Activated CD8-positive, alpha-beta memory T cell treated with anti-CD3 and anti-CD28 coated beads, Interleukin-2, amount 50 U/mL, for 24 hours (primary cell): ENCODE data around the gene FLVCR2.

ENCODE experiments used
- DNase-seq: peaks from one replicate; pipeline ENCODE4 v3.0.0-alpha.2; 2020; ENCODE audit errors: extremely low read depth

The FLVCR2 gene

DNA sequence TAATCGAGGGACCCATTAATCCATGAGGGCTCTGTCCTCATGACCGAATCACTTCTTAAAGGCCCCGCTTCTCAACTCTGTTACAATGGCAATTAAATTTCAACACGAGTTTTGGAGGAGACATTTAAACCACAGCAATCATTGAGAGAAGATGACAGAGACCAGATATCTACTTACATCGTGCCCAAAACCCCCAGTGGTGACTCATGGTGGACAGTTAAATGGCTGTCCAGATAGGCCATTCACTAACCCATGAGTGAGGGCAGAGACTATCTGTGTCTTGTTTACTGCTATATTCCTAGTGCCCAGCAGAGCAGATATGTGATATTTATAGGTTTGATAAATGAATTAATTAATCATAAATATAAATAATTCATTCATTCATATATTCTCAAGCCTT lies 20.0 kb upstream of the FLVCR2 start:
- DNase-seq, result no peak

DNA sequence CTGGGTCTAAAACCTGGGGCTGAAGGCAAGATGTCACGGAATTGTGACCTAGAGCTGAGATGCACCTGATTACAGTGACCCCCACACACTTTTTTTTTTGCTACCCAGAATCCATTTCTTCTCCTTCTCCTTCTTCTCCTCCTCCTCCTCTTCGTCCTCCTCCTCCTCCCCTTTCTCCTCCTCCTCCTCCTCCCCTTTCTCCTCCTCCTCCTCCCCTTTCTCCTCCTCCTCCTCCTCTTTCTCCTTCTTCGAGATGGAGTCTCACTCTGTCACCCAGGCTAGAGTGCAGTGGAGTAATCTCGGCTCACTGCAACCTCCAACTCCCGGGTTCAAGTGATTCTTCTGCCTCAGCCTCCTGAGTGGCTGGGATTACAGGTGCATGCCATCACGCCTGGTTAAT lies 19.4 kb upstream of the FLVCR2 start:
- no peak for DNase-seq

- DNase-seq, result no peak
These were observed 18.8 kb upstream of the FLVCR2 start for GRCh38 chr14:75559451-75560222.

GRCh38 chr14:75561013-75561432 lies 17.4 kb upstream of the FLVCR2 start:
- DNase-seq, result no peak

- peak; percentile 42 for DNase-seq
These were observed 16.3 kb upstream of the FLVCR2 start for GRCh38 chr14:75562089-75562488.

- no peak for DNase-seq
These were observed 15.9 kb upstream of the FLVCR2 start for GRCh38 chr14:75562489-75562888.

- DNase-seq, result no peak
These were observed 14.5 kb upstream of the FLVCR2 start for GRCh38 chr14:75563931-75564330.

DNA sequence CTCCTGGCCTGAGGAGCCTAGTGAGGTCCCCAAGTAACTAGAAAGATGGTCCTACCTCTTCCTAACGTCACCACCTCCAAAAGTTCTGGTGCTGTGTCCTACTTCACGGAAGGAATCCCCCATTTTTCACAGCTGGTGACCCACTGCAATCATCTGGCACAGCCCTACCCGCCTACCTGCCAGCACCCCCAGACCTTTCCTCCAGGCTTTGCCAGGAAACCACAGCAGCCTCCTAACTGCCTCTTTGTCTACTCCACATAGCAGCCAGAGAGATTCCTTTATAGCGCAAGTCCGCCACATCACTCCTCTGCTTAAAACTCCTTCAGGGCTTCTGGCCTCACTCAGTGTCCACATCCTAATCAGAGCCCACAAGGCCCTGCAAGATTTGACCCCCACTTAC lies 13.4 kb upstream of the FLVCR2 start:
- no peak for DNase-seq

DNA sequence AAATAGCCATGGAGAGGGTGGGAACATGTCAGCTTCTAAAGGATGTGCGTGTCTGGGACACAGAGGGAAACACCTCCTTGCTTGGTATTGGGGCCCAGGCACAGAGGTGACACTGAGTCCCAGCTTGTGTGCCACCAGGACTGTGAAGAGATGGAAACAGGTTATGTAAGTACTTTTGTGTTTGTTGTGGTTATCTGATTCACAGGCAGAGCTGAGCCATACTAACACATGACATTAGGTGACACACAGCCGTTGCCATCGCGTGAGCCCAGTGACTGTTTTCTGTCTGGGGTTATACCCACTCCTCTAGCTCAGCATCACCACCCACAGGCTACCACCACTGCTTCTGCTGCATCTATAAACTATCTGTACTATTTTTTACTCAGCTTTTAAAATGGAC lies 12.1 kb upstream of the FLVCR2 start:
- peak; percentile 68 for DNase-seq

- DNase-seq, result no peak
These were observed 11.7 kb upstream of the FLVCR2 start for GRCh38 chr14:75566752-75567151.

DNA sequence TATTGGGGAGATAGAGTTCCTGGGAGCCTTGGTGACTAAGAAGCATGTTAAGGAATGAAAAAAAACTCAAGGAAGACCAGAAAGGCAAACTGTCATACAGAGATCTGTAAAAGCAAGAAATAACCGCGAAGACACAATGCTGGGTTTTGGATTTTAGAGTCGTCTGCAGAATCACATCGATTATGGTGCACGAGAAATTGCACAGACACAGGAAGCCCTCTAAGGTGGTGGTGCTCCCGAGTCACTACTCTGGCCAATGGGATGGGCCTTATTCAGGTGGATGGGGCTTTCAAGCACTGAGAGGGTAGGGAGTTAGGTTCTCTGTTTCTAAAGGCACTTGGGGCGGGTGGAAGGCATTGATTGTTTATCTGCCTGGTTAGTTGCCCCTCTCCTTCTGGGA lies 10.3 kb upstream of the FLVCR2 start:
- DNase-seq, result no peak

DNA sequence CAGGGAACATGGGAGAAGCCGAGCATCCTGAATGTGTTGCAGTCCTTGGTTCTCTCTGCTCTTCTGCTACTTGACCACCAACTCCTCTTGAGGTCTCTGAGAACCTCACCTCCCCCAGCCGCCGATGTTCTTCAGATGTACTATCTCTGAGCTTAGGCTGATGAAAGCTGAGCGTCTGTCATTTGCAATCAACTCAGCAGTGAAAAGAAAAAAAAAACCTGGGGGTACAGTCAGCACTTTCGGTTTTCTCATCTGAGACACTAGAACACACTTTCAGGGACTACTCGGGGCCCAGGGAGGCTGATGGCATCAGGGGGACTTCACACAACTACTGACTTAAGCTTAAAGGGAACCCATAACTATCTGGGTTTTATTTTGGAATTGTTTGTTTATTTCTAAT lies 9.6 kb upstream of the FLVCR2 start:
- no peak for DNase-seq

- no peak for DNase-seq
These were observed 7.6 kb upstream of the FLVCR2 start for GRCh38 chr14:75570797-75571196.

DNA sequence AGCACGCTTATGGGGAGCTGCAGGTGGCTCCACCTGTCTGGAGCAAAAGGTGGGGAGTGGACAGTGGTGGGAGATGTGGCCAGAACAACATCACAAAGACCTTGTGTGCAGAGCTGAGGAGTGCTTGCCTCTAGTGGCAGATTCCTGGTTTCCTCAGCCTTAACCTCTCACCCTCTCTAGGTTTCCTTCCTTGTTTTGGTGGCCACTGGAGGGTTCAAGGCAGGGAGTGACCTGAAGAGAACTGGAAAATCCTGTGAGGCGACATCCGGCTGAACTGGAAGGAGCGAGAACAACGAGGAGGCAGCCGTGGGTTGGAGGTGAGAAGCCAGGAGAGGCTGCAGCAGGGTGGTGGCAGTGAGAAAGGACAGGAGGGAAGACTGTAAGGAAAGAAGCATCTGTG lies 6.3 kb upstream of the FLVCR2 start:
- no peak for DNase-seq

GRCh38 chr14:75577090-75577489 lies 1.3 kb upstream of the FLVCR2 start:
- DNase-seq, result no peak

- peak; percentile 44 for DNase-seq
These were observed 705 bp upstream of the FLVCR2 start for GRCh38 chr14:75577729-75578101.

- DNase-seq, result no peak
These were observed 442 bp downstream of the FLVCR2 start for GRCh38 chr14:75578786-75579337.

DNA sequence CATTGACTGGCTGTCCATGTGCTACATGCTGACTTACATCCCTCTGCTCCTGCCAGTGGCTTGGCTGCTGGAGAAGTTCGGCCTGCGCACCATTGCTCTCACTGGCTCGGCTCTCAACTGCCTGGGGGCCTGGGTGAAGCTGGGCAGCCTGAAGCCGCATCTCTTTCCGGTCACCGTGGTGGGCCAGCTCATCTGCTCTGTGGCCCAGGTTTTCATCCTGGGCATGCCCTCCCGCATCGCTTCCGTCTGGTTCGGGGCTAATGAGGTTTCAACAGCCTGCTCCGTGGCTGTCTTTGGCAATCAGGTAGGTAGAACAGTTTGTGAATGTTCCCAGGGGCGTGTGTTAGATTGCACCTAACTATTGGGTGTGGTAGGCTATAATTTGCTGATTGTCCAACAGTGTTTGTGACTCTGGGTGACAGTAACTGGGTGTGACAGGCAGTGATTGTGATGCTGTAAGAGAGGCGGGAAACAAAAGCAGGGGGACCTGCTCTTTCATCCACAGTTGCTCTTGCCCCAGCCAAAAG lies 981 bp downstream of the FLVCR2 start:
- no peak for DNase-seq

DNA sequence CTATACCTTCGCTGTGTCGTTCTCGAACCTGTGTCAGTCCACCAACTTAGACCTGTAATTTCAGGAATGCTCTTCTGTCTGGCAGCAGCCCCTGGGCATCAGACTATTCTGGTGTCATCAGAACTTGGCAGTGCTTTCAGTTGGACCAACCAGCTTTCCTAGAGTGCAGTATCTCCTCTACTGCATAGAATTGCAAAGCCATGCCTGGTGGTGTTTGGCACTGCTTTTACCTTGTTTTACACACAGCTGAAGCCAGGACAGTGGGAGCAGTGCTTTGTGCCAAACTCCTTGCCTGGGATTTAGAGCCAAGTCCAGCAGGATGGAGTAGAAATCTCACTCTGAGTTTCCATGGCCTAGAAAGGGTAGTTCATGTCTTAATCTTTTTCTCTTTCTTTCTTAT lies 1.5 kb downstream of the FLVCR2 start:
- no peak for DNase-seq

DNA sequence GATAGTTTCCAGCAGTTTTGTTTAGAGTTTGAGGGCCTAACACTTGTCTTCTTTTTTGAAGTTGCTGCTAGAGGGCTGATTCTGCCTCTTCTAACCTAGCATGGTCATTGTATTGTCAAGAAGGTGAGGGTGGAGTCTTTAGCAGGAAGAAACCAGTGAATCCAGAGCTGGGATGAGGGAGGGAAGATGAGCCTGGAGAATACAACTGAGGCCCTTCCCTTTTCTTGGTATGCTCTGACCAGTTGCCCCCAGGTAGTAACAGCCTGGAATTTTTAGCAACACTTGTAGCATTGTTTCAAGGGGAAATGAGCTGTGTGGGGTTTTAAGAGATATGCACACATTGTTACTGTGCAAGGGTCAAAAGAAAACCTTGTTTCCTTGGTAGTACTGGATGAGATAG lies 9.0 kb downstream of the FLVCR2 start:
- DNase-seq, result no peak

- DNase-seq, result no peak
These were observed 11.5 kb downstream of the FLVCR2 start for GRCh38 chr14:75589931-75590330.

GRCh38 chr14:75591331-75591946 lies 13.0 kb downstream of the FLVCR2 start:
- DNase-seq, result no peak

GRCh38 chr14:75591987-75592575 lies 13.7 kb downstream of the FLVCR2 start:
- DNase-seq, result no peak
